Activated CD4-positive, alpha-beta T cell treated with anti-CD3 and anti-CD28 coated beads, Interleukin-2, amount 50 U/mL, for 48 hours (primary cell): ENCODE measurements around the gene HTRA2.

ENCODE experiments used
- DNase-seq, 2 experiments: peaks; one replicate each; pipeline ENCODE4 v3.0.0-alpha.2; 2020

HTRA2 gene

DNA sequence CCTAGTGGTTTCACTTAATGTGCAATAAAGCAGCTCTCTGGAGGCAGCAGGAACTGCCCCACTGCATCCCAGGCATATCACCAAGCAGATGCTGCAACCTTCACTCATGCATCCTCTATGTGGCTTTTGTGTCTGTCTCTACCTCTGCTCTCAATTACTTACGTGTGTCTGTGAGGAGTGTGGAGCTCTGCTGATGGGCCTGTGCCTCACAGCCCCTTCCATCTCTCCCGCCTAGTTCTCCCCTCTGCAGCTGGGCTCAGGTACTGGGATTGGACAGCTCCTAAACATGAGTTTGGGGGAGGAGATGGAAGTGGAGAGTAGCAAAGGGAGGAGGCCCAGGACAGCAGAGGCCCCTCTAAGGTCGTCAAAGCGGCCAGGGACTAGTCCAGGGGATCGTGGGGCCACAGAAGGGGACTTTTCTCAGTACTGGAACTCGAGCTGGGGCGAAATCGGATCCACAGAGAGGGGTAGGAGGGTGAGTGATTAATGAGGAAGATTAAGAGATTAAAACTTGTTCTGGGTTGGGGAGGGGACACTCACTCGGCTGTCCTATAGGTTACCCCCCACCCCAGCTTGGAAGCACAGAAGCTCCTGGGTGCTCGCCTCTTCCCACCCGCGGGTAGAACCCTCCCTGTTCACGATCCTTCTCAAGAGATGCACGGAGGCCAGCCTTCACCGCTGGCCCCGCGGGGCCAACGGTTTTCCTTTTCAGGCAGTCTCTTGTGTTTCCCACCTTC lies 28.2 kb upstream of the HTRA2 start:
- no peak for DNase-seq

DNA sequence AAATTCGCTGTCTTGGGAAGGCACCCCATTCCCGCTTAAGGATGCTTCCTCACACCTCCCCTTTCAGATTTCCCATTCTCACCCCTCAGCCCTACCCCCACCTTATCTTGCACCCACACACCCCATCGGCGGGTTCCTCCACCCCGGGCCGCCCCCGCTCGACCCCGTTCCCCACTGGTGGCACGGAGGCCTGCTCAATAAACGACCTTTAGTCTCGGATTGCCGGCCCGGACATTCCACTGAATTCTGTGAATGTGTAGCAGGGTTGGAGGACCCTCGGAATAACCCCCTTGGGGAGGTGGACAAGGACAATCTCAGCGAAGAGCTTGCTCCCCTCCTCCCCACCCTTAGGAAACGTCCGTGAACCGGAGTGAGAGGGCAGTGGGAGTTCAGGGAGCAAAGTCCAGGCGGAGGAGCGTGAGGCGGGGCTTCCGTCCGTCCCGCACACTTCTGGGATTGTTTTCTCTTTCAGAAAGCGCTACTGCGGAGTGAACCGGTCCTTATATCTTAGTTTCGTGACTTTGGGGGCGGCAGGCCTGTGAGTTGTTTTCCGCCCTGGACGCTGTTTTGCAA lies 27.5 kb upstream of the HTRA2 start:
- DNase-seq = no peak

DNA sequence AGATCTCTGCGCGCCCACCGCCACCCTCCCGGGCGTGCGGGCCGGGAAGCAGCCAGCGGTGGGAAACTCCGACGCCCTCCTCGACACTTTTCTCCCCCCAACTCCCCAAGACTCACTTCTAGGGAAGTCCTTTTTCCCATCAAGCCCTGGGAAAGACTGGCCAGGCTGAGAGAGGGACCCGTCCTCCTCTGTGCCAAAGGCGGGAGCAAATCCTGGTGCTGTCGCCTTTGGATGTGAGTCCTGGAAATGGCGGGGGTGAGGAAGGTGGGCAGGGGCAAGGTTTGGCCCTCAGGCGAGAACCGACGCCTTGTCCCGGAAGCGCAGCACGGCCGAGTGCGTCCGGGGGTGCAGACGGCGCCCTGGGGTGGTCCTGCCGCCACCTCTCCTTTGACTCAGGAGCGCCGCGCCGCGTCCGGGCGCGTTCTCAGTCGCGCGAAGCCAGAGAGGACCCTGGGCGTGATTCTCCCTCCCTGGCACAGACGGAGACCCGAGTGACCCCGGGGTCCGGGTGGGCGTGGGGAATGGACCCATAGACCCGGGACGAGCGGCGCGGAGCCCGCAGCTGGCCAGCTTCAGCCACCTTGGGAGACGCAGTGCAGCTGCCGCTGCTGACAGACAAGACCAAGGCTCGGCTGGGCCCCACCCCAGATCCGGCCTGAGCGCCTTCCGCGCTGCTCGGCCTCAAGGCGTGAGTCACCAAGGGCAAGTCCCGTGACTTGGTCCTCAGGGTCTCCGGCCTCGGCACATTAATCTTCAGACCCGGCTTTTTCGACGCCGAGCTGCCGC lies 26.8 kb upstream of the HTRA2 start:
- peak; percentile 59 to 69 for DNase-seq

DNA sequence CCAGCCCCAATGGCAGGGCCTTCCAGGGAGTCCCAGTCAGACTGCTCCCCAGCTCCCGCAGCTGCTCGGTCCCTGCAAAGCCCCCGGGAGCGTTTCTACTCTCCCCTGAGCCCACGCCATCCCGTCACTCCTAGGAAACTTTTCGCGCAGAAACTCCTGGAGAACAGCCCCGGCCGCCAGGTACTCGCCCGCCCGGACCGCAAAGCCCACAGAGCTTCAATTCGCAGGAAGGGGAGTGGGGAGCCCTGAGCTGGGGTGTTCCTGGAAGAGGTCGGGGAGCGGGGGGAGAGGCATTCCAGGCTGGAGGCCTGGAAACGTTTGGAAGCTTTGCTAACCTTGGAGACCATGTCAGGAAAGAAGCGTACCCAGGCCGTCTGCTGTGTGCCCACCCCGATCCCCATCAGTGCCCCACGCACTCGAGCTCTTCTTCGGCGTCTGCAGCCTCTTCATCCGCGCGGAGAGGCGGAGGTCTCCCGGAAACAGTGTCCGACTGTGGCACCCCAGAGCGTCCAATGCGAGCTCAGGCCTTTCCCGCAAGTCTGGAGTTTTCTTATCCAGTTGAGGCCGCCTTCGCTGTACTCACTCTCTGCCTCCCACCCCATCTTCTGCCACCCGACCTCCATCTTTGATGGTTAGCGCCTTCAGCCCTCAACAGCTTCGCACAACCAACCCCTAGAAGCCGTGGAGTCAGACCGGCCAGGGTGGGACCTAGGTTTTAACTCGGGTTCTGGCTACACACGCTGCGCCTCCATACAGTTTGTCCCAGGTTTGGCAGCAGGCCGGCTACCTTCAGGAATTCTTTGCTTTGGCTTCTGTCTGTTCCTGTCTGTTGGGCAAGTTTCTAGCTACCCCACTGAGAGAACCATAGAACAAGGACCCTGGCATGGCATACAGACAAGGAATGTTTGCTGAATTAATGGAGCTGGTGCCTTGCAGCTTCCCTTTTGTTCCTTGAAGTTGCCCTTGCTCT lies 25.9 kb upstream of the HTRA2 start:
- no peak for DNase-seq

DNA sequence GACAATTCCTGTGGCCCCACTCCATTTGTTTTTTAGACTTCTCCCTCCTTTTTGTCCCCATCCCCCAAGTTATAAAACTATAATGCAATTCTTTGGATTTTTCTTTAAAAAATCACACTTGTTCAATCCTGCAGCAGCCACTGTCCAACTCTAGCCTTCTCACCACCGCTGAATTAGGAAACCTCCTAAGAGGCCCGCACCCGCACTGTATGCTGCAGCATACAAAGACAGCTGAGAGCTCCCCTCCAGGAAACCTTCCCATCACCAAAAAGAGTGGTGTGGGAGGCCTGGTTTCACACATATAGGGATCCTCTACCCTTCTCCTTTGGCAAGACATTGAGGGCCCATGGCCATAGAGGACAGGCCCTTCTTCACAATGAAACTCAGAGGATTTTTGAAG lies 25.1 kb upstream of the HTRA2 start:
- no peak for DNase-seq

DNA sequence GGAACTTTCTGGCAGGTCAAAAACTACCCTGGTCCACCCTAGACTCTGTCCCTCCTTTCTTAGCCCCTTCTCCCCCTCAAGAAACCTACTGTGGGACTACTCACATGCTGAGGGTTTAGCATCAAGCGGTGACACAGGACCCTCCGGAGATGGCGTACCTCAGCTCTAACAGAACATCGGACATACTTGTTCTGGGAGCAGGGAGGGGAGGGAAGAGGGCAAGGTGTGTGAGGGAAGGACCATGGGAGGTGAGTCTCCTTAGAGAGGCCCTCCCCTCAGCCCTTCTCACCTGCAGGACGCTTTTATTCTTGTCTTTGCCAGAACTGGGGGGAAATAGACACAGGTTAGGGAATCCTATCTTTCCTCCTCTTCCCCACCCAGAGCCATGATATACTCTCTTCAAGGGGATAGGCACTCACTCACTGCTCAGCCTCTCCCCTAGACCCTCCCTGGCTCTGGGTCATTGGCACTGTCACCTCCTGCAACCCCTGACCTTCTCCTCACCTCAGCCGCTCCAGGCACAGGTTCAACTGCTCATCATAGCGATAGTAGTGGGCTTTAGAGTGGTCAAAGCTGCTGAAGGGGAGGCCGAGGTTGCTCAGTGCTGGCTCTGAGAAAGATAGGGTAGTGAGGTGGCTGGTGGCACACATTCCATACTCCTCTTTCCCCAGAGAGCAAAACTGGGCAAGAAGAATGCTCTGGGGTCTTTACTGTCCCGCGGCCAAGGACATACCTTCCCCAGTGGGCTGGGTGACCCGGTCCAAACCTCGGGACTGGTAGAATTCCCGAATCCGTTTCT lies 24.1 kb upstream of the HTRA2 start:
- no peak for DNase-seq

DNA sequence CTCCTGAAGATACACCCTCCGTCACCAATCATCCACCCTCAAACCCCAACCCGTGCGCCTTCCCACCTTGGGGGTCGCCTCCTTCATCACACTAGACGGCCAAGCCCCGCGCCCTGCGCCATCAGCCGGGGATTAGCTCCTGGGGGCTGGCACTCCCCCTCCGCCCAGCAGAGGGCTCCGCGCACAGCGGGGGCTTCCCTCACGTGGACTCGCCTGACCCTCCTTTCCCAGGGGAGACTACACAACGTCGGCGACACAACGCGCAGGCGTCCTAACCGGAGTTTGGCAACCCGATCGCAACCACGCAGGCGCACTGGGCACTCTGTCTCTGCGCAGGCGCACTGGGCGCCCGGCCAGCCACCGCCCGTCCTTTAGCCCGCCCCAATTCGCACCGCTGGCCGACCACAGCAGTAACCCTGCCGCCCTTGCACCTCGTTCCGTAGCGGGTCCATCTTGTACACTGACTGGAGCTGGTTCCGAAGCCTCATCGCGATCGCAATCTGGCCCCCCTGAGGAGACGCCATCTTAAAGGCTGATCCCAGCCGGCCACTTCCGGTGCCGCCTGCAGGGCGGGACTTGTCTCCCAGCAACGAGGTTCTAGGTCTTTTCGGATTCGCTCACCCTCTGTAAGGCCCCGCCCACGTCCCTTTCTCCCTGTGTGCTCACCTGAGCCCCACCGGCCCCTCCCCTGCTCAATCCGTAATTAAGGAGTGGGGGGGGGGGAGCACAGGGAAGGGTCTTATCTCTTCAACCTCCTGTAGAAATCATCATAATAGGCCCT lies 22.4 kb upstream of the HTRA2 start, which contains the start of gene PCGF1:
Gene PCGF1, minus strand, starts transcription at position 551 of the 781 bp plus-strand sequence. Its CDS starts 27 bp downstream, at position 524.
- DNase-seq = peak; percentile 99 to 100

DNA sequence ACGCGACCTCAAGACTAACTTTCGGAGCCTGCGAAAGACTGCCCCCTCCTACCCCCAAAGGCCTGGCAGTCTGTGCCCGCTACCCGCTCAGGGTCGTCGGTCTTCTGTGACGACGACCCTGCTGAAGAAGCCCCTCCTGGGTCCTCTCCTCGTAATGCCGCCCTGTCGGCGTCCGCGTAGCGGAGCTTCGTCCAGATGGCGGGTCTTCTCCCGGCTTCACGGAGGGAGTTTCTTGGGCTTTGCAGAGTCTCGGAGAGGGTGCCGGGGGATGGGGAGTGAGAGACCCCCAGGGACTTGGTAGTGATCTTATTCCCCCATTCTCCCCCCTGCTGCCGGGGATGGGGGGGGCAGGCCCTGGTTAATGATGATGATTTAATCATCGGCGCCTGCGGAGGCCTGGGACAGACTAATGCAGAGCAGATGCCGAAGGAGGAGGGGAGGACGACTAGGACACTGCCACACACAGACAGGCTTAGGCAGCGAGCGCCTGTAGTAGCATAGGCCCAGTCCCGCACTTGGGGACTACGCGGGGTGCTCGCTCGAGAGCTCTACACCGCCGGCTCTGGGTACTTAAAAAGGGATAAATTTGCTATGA lies 21.7 kb upstream of the HTRA2 start:
- DNase-seq = peak in 1 of 2 experiments; percentile 28

DNA sequence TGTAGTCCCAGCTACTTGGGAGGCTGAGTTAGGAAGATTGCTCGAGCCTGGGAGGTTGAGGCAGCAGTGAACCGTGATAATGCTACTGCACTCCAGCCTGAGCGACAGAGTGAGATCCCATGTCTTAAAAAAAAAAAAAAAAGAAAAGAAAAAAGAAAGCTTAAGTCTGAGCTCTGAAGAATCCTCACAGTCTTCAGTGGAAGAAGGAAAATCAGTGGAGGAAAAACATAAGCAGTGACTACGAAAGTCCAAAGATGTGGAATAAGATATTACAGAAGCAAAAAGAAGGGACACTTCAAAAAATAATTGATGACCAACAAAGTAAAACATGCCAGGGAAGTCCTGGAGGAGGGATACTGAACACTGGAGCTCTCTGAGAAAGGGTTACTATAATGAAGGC lies 19.5 kb upstream of the HTRA2 start:
- no peak for DNase-seq

DNA sequence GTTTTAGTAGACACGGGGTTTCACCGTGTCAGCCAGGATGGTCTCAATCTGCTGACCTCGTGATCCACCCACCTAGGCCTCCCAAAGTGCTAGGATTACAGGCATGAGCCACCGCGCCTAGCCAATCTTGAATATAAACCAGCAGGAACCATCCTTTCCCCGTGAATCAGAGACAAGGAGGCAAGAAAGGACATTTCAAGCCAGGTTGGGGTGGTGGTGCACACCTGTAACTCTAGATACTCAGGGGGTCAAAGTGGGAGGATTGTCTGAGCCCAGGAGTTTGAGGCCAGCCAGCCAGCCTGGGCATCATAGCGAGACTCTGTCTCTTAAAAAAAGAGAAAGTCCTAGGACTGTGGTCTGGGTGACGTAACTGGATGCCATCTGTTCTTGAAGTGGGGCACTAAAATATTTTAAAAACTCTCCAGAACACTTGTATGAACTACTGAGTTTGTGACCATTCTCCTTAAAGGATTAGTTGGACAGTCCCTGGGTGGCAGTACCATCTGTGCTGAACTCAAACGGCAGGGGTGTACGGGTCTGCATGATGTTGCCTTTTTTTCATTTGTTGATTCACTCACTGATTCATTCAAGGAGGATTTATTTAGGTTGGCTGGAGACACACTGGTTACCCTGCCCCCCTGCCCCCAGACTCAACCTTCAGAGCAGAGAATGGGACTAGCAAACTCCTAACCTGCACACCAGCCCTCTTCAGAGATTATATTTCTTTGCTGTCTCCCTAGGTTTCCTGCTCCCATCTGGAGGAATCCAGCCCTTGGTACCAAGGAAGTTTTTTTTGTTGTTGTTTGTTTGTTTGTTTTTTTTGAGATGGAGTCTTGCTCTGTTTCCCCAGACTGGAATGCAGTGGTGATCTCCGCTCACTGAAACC lies 18.4 kb upstream of the HTRA2 start:
- DNase-seq = no peak

DNA sequence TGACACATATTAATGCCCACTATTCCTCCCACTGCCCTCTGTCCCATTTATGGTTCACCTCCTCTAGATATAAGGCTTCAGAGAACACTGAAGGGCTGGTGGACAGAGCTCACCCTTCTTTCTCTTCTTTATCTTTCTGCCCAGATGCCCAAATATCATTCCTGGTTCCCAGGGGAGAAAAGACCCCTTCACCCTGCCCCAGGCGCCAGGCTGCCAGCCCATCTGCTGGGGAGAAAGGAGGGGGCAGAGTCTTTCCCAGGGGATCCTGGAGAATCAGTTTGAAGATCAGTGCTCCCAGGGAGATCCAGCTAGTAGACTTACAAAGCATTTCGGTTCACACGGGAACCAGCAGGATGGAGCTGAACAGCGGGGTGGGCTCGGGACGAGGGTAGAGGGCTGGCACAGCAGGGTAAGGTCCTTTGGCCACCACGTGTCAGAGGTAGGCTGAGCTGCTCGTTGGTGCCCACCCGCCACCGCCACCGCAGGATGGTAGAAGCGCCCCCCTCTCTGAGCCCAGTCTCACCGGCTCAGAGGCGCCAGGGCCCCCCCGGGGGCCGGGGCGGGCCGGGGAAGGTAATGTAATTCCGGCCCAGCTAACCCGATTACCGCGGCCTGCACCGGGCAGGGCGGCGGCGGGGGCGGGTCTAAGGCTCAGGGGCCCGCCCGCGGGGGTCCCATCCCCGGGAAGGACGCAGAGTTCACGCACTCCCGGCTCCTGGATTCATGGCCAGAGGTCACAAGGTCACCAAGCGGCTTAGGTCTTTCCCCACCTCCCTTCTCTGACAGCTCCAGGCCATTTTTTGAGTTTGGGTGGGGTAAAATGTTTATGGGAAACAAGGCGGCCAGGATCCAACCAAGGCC lies 16.8 kb upstream of the HTRA2 start:
- no peak for DNase-seq

DNA sequence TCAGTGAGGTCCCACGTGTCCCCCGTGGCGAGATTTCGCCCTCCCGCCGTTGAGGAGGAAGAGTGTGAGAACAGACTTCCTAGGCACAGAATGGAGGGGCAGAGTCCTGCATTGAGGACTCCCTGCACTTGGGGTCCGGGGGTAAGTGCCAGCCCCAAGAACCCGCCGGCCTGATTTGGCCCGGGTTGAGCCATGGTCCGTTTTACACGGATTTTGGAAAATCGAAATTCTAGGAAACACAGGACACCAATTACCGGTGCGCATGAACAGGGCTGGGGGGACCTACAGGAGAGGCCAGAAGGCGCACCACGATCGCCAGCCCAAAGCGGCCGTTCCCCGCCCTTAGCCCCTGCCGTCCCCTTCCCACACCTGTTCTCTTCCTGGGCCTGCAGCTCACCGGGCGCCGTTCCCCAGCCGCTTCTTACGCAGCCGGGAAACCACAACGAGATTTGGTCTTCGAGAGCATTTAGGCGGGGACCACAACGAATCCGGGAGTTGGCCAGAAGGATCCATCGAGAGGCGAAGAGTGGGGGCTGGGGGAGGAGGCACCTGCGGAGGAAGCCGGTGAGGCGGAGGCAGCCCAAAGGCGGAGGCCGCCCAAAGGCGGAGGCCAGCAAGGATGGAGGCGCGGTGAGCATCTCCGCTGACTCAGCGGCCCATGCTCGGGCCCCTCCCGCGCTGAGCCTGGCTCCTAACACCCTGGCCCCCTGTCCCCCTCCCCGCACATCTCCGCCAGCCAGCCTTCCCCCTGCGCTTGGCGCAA lies 15.9 kb upstream of the HTRA2 start:
- DNase-seq = peak; percentile 29 to 42

DNA sequence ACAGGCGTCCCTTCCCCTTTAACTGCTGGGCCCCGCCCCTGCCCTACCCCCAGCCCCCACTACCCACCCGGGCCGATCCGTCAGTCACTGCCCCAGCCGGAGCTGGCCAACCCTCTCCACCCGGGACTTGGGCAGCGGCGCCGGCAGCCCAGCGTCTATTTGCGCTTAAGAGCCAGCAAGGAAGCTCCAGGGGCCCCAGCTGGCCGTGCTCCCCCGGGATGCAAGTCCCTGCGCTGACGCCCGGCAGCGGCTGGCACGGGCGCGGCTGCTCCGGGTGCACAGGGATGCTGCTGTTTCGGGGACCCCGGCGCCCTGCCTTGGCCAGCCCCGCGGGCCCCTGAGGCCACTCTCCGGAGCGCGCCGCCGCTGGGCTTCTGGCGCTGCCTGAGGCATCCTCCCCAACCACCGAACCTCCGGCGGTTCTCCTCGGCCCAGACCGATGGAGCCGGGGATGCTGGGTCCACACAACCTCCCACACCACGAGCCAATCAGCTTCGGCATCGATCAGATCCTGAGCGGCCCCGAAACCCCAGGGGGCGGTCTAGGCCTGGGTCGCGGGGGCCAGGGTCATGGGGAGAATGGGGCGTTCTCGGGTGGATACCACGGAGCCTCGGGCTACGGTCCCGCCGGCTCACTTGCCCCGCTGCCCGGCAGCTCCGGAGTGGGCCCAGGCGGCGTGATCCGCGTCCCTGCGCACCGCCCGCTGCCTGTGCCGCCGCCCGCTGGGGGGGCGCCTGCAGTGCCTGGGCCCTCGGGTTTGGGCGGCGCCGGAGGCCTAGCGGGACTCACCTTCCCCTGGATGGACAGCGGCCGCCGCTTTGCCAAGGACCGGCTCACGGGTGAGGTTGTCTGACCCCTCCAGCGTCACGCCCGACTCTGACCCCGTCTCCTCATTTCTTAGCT lies 15.1 kb upstream of the HTRA2 start, which contains the start of gene TLX2:
Gene TLX2, plus strand, starts transcription at position 83 of the 903 bp plus-strand sequence. Its CDS starts 357 bp downstream, at position 440.
- peak in 1 of 2 experiments; percentile 24 for DNase-seq

DNA sequence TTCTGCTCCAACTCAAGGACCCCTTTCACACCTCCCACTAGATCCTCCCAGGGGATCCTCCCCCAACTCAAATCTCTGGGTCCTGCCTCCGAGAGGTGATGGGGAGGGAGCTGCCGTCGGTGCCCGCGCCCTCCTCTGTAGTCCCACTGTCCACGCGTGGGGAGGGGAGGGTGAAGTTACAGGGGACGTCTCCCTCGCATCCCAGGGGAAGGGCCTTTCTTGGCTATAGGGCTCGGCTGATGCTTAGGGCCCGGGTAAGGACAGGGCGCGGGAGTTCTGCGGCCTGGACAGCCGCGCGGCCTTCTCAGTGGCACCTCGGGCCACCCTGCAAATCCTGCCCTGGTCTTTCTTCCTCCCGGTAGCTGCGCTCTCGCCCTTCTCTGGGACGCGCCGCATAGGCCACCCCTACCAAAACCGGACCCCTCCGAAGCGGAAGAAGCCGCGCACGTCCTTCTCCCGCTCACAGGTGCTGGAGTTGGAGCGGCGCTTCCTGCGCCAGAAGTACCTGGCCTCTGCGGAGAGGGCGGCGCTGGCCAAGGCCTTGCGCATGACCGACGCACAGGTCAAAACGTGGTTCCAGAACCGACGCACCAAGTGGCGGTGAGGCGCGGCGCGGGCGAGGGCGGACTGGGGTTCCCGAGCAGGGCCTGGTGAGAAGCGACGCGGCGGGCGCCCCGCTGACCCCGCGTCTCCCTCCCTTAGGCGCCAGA lies 14.3 kb upstream of the HTRA2 start:
- DNase-seq = no peak

DNA sequence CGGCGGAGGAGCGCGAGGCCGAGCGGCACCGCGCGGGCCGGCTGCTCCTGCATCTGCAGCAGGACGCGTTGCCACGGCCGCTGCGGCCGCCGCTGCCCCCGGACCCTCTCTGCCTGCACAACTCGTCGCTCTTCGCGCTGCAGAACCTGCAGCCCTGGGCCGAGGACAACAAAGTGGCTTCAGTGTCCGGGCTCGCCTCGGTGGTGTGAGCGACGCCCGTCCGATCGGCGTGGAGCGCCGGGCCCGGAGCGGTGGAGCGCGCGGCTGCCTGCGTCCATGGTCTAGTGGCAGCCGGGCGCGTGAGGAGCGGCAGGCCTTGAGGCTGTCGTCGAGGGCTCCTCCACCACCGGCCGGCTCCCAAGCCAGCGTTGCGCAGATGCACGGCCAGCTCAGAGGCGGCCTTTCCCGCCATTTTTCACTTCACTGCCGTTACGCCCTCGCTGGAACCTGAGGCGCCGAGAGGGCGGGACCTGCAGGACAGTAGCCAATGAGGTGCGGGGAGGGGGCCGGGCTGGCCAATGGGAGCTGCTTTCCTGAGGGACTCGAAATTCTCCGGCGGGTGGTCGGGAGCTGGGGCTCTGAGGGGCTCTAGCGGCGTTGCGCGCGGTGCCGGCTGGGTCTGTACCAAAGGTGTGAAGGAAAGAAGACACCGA lies 13.6 kb upstream of the HTRA2 start:
- DNase-seq = peak; percentile 74 to 82
